HG03108 (cell line): ENCODE measurements around the gene OR4B1.

Source experiments
- ATAC-seq: cut with Tn5 transposase; IDR thresholded peaks from one replicate; pipeline ENCODE4 v1.9.1; 2021; ENCODE audit warnings: moderate library complexity; ENCODE audit not compliant: unreplicated experiment

OR4B1 gene

GRCh38 chr11:48248902-48249301 is 32.3 kb downstream of the OR4B1 start:
- ATAC-seq, result no peak

DNA sequence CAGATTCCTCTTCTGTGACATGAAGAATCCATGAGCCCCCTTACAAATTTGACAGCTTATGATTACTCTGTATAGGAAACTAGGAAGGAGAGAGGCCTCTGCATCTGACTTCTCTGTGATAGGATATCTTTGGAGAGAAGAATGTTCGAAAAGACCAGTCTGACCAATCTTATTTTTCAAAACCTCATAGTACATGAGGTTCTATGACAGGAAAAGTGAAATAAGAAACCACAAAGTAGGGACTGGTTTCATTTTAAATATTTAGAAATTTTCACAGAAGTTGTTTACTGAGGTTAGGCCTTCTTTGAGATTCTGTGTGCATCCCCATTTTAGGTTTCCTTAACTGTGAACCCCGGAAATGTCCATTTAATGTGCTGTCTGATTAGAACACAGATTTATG is 45.0 kb downstream of the OR4B1 start:
- no peak for ATAC-seq

DNA sequence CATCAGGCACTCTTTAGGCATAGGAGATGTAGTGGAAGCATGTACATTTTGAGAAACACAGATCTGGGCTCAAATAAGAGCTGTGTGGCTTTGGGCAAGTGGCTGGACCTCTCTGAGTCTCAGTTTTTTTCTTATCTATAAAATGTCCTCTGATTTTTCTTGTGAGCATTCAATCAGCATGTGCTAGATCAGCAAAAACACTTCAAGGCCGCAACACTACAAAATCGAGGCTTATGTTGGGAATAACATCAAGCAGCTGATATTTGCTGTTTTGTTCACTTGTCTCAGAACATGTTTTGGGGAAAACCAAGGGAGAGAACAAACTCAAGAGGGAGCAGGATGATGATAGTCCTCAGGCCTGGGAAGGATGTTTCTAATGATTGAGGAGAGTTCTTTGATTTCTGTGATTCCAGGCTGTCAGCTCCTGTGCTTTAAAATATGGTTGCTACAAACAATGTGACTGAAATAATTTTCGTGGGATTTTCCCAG is 46.9 kb downstream of the OR4B1 start, which contains the start of gene OR4X1:
Gene OR4X1 (plus strand): TSS at position 439 of the 489 bp plus-strand sequence. CDS start 0 bp downstream, at position 439.
- ATAC-seq, result no peak
